T-helper 1 cell treated with Interleukin-12 subunit alpha and Interleukin-12 subunit beta and Interleukin-4 antibody, amounts not matched to agents 30 μg/mL and 1 μg/mL, for 36 hours (primary cell): ENCODE data around the gene NXPH3.

Experiments
- H3K27ac Mint-ChIP-seq: one replicate; pipeline ENCODE4 v1.8.0; 2021; ENCODE audit warnings: mild to moderate bottlenecking, mixed read lengths
- H3K27me3 Mint-ChIP-seq: one replicate; pipeline ENCODE4 v1.8.0; 2021; ENCODE audit warnings: low read depth, mixed read lengths
- H3K36me3 Mint-ChIP-seq: one replicate; pipeline ENCODE4 v1.8.0; 2021; ENCODE audit warnings: low read depth, mixed read lengths
- H3K4me1 Mint-ChIP-seq: one replicate; pipeline ENCODE4 v1.8.0; 2021; ENCODE audit warnings: low read depth, mixed read lengths
- H3K4me3 Mint-ChIP-seq: one replicate; pipeline ENCODE4 v1.8.0; 2021; ENCODE audit warnings: mild to moderate bottlenecking, moderate library complexity, mixed read lengths
- H3K9me3 Mint-ChIP-seq: one replicate; pipeline ENCODE4 v1.8.0; 2021; ENCODE audit warnings: mixed read lengths

The NXPH3 gene

GRCh38 chr17:49575679-49576087, at the start of gene NXPH3:
Gene NXPH3 (plus strand): TSS chr17:49575871. CDS start chr17:49576220, 349 bp downstream.
- peaks cover 72% of the 10 kb centered on the region for H3K27me3 Mint-ChIP-seq
- no peak within 1 kb of the TSS for H3K27ac Mint-ChIP-seq
- H3K4me1 Mint-ChIP-seq: peaks cover 12% of the 10 kb centered on the region
- no peaks in the 10 kb centered on the region for H3K9me3 Mint-ChIP-seq
- H3K4me3 Mint-ChIP-seq: peak within 1 kb of the TSS; percentile 63
- H3K36me3 Mint-ChIP-seq: no peaks in the 10 kb centered on the region

- Mint-ChIP-seq H3K27ac (no peak overlapping the region), H3K36me3 (no peaks in the 10 kb centered on the region), H3K4me1 (peaks cover 1% of the 10 kb centered on the region), H3K27me3 (peaks cover 16% of the 10 kb centered on the region), H3K4me3 (no peak overlapping the region), H3K9me3 (no peaks in the 10 kb centered on the region)
These were observed 47.6 kb upstream of the NXPH3 start for GRCh38 chr17:49527927-49528651.

GRCh38 chr17:49528966-49529365, 46.7 kb upstream of the NXPH3 start:
- no peak overlapping the region for H3K4me3 Mint-ChIP-seq
- no peak overlapping the region for H3K27ac Mint-ChIP-seq
- no peaks in the 10 kb centered on the region for H3K36me3 Mint-ChIP-seq
- H3K27me3 Mint-ChIP-seq: peaks cover 19% of the 10 kb centered on the region
- H3K4me1 Mint-ChIP-seq: no peaks in the 10 kb centered on the region
- no peaks in the 10 kb centered on the region for H3K9me3 Mint-ChIP-seq

- H3K27me3 Mint-ChIP-seq: peaks cover 25% of the 10 kb centered on the region
These were observed 45.6 kb upstream of the NXPH3 start for GRCh38 chr17:49530118-49530517.

GRCh38 chr17:49543860-49544259, 31.8 kb upstream of the NXPH3 start:
- H3K27me3 Mint-ChIP-seq: peaks cover 13% of the 10 kb centered on the region

More at GRCh38 chr17:49530118-49530517, 45.6 kb upstream of the NXPH3 start:
- Mint-ChIP-seq H3K4me1 (no peaks in the 10 kb centered on the region), H3K4me3 (no peak overlapping the region), H3K36me3 (no peaks in the 10 kb centered on the region), H3K27ac (no peak overlapping the region), H3K9me3 (no peaks in the 10 kb centered on the region)

GRCh38 chr17:49545007-49545660, 30.5 kb upstream of the NXPH3 start:
- H3K36me3 Mint-ChIP-seq: peaks cover 2% of the 10 kb centered on the region
- no peaks in the 10 kb centered on the region for H3K4me1 Mint-ChIP-seq
- H3K4me3 Mint-ChIP-seq: no peak overlapping the region
- H3K27ac Mint-ChIP-seq: no peak overlapping the region
- peaks cover 12% of the 10 kb centered on the region for H3K9me3 Mint-ChIP-seq
- peaks cover 10% of the 10 kb centered on the region for H3K27me3 Mint-ChIP-seq

More at GRCh38 chr17:49543860-49544259, 31.8 kb upstream of the NXPH3 start:
- Mint-ChIP-seq H3K4me1 (no peaks in the 10 kb centered on the region), H3K27ac (no peak overlapping the region), H3K9me3 (peaks cover 12% of the 10 kb centered on the region), H3K4me3 (no peak overlapping the region), H3K36me3 (peaks cover 2% of the 10 kb centered on the region)

- peaks cover 2% of the 10 kb centered on the region for H3K36me3 Mint-ChIP-seq
- H3K9me3 Mint-ChIP-seq: peaks cover 12% of the 10 kb centered on the region
- H3K27me3 Mint-ChIP-seq: peaks cover 5% of the 10 kb centered on the region
- no peaks in the 10 kb centered on the region for H3K4me1 Mint-ChIP-seq
- H3K27ac Mint-ChIP-seq: no peak overlapping the region
- H3K4me3 Mint-ChIP-seq: no peak overlapping the region
These were observed 29.7 kb upstream of the NXPH3 start for GRCh38 chr17:49545806-49546545.

GRCh38 chr17:49546546-49547535, 28.8 kb upstream of the NXPH3 start:
- no peaks in the 10 kb centered on the region for H3K4me1 Mint-ChIP-seq
- no peaks in the 10 kb centered on the region for H3K27me3 Mint-ChIP-seq
- peaks cover 2% of the 10 kb centered on the region for H3K36me3 Mint-ChIP-seq
- H3K9me3 Mint-ChIP-seq: peaks cover 12% of the 10 kb centered on the region
- no peak overlapping the region for H3K4me3 Mint-ChIP-seq
- no peak overlapping the region for H3K27ac Mint-ChIP-seq

GRCh38 chr17:49547566-49547965, 28.1 kb upstream of the NXPH3 start:
- Mint-ChIP-seq H3K4me1 (no peaks in the 10 kb centered on the region), H3K27ac (no peak overlapping the region), H3K9me3 (peaks cover 12% of the 10 kb centered on the region), H3K27me3 (no peaks in the 10 kb centered on the region), H3K4me3 (no peak overlapping the region), H3K36me3 (peaks cover 2% of the 10 kb centered on the region)

GRCh38 chr17:49548051-49548505, 27.6 kb upstream of the NXPH3 start:
- no peak overlapping the region for H3K4me3 Mint-ChIP-seq

GRCh38 chr17:49548506-49549310, 27.0 kb upstream of the NXPH3 start:
- peaks cover 6% of the 10 kb centered on the region for H3K9me3 Mint-ChIP-seq
- H3K36me3 Mint-ChIP-seq: peaks cover 1% of the 10 kb centered on the region
- no peaks in the 10 kb centered on the region for H3K4me1 Mint-ChIP-seq
- no peak overlapping the region for H3K27ac Mint-ChIP-seq
- no peak overlapping the region for H3K4me3 Mint-ChIP-seq
- H3K27me3 Mint-ChIP-seq: no peaks in the 10 kb centered on the region

More at GRCh38 chr17:49548051-49548505, 27.6 kb upstream of the NXPH3 start:
- Mint-ChIP-seq H3K4me1 (no peaks in the 10 kb centered on the region), H3K36me3 (peaks cover 2% of the 10 kb centered on the region), H3K9me3 (peaks cover 12% of the 10 kb centered on the region), H3K27ac (no peak overlapping the region), H3K27me3 (no peaks in the 10 kb centered on the region)

- H3K4me3 Mint-ChIP-seq: no peak overlapping the region
- no peaks in the 10 kb centered on the region for H3K27me3 Mint-ChIP-seq
- H3K9me3 Mint-ChIP-seq: peaks cover under 1% of the 10 kb centered on the region
- H3K36me3 Mint-ChIP-seq: no peaks in the 10 kb centered on the region
- no peak overlapping the region for H3K27ac Mint-ChIP-seq
- no peaks in the 10 kb centered on the region for H3K4me1 Mint-ChIP-seq
These were observed 26.4 kb upstream of the NXPH3 start for GRCh38 chr17:49549311-49549605.
